SH-SY5Y (cell line): Measurements from ENCODE around the gene SIDT2.

Experiments used
- GATA2 ChIP-seq: IDR thresholded peaks from 2 replicates; pipeline ENCODE4 v1.6.1; 2011; ENCODE audit warnings: mild to moderate bottlenecking, low read depth, low read length
- GATA3 ChIP-seq: IDR thresholded peaks from 2 replicates; pipeline ENCODE4 v1.6.1; 2011; ENCODE audit warnings: low read depth, mild to moderate bottlenecking, low read length, moderate library complexity

Gene SIDT2

GRCh38 chr11:117238221-117238620, 59.7 kb downstream of the SIDT2 start:
- TF ChIP-seq GATA2 (no peak), GATA3 (no peak)

GRCh38 chr11:117239295-117239694, 60.8 kb downstream of the SIDT2 start:
- no peak for TF ChIP-seq GATA3
- TF ChIP-seq GATA2 = no peak
